ENCODE results near the gene GRIN2B.

GRIN2B gene

GRCh38 chr12:13981296-13981962 lies at the start of gene GRIN2B:
Gene GRIN2B, minus strand, starts transcription at chr12:13981602. Its CDS starts 115,394 bp downstream, at chr12:13866208.
- H3K27me3 ChIP-seq (ENCODE audit: control insufficient read depth in 5 of 5, insufficient read depth in 4 of 5, low read length in 5 of 5): peaks cover 0 to 25% (median 10%) of the 10 kb centered on the region in 5 donors
- H3K4me3 ChIP-seq (ENCODE audit: low read depth in 1 of 5, low read length in 5 of 5): peak within 1 kb of the TSS; percentile 58 to 85 (median 71)
- H3K36me3 ChIP-seq (ENCODE audit: control insufficient read depth in 5 of 5, insufficient read depth in 5 of 5, low read length in 5 of 5): no peaks in the 10 kb centered on the region
- H3K9me3 ChIP-seq (ENCODE audit: control insufficient read depth in 5 of 5, low read length in 5 of 5): no peaks in the 10 kb centered on the region
- H3K4me1 ChIP-seq (ENCODE audit: control insufficient read depth in 5 of 5, insufficient read depth in 5 of 5, low read length in 5 of 5): peaks cover 2 to 22% (median 17%) of the 10 kb centered on the region in 5 donors
- H3K27ac ChIP-seq (ENCODE audit: low read depth, low read length): no peak within 1 kb of the TSS
- H3K9ac ChIP-seq (ENCODE audit: low read length in 5 of 5): peak within 1 kb of the TSS in 2 of 5 donors; percentile 16 to 65

- Histone ChIP-seq H3K27me3 (ENCODE audit: control insufficient read depth in 5 of 5, insufficient read depth in 4 of 5, low read length in 5 of 5) (no peaks in the 10 kb centered on the region), H3K27ac (ENCODE audit: low read depth, low read length) (no peak overlapping the region), H3K4me1 (ENCODE audit: control insufficient read depth in 5 of 5, insufficient read depth in 5 of 5, low read length in 5 of 5) (no peaks in the 10 kb centered on the region), H3K4me3 (ENCODE audit: low read depth in 1 of 5, low read length in 5 of 5) (no peak overlapping the region), H3K36me3 (ENCODE audit: control insufficient read depth in 5 of 5, insufficient read depth in 5 of 5, low read length in 5 of 5) (no peaks in the 10 kb centered on the region), H3K9ac (ENCODE audit: low read length in 5 of 5) (no peak overlapping the region), H3K9me3 (ENCODE audit: control insufficient read depth in 5 of 5, low read length in 5 of 5) (peaks cover 0 to under 1% (median 0%) of the 10 kb centered on the region in 5 donors)
Measured at GRCh38 chr12:14026537-14026936, 45.1 kb upstream of the GRIN2B start.

DNA sequence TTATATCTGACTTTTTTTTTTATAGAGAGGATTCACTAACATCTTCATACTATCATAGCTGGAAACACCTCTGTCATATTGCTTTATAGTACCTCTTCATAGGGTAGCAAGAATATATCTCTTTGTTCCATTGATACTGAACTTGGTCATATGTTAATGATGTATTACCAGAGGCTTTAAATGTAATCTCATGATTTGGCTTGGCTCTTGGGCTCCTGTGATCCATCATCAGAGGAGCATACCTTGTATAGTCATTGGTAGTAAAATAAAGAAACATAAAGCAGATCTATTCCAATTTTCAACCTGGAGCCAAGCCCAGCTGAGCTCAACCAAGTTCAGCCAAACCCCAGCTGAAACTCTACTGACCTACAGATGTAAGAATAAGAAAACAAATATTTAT lies 43.2 kb upstream of the GRIN2B start:
- Histone ChIP-seq H3K9ac (ENCODE audit: low read length in 5 of 5) (no peak overlapping the region), H3K4me3 (ENCODE audit: low read depth in 1 of 5, low read length in 5 of 5) (no peak overlapping the region), H3K27me3 (ENCODE audit: control insufficient read depth in 5 of 5, insufficient read depth in 4 of 5, low read length in 5 of 5) (no peaks in the 10 kb centered on the region), H3K4me1 (ENCODE audit: control insufficient read depth in 5 of 5, insufficient read depth in 5 of 5, low read length in 5 of 5) (no peaks in the 10 kb centered on the region), H3K27ac (ENCODE audit: low read depth, low read length) (no peak overlapping the region), H3K36me3 (ENCODE audit: control insufficient read depth in 5 of 5, insufficient read depth in 5 of 5, low read length in 5 of 5) (no peaks in the 10 kb centered on the region), H3K9me3 (ENCODE audit: control insufficient read depth in 5 of 5, low read length in 5 of 5) (no peaks in the 10 kb centered on the region)

DNA sequence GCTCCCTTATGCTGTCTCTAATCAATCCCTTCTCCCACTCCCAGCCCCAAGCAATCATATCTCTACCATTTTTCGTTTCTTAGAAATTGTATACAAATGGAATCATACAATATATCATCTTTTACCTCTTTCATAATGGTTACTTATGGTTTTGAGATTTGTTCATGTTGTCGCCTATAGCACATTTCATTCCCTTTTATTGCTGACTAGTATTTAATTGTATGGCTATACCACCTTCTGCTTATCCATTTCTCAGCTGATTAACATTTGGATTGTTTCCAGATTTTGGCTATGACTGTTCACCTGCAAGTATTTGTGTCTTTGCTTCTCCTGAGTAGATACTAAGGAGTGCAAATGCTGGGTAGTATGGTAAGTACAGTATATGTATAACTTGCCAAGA lies 36.7 kb upstream of the GRIN2B start:
- Histone ChIP-seq H3K9ac (ENCODE audit: low read length in 5 of 5) (no peak overlapping the region), H3K9me3 (ENCODE audit: control insufficient read depth in 5 of 5, low read length in 5 of 5) (peaks cover 0 to 1% (median 0%) of the 10 kb centered on the region in 5 donors), H3K36me3 (ENCODE audit: control insufficient read depth in 5 of 5, insufficient read depth in 5 of 5, low read length in 5 of 5) (no peaks in the 10 kb centered on the region), H3K4me1 (ENCODE audit: control insufficient read depth in 5 of 5, insufficient read depth in 5 of 5, low read length in 5 of 5) (no peaks in the 10 kb centered on the region), H3K4me3 (ENCODE audit: low read depth in 1 of 5, low read length in 5 of 5) (no peak overlapping the region), H3K27ac (ENCODE audit: low read depth, low read length) (no peak overlapping the region), H3K27me3 (ENCODE audit: control insufficient read depth in 5 of 5, insufficient read depth in 4 of 5, low read length in 5 of 5) (no peaks in the 10 kb centered on the region)

- H3K27ac ChIP-seq (ENCODE audit: low read depth, low read length): no peak overlapping the region
- no peak overlapping the region for H3K4me3 ChIP-seq (ENCODE audit: low read depth in 1 of 5, low read length in 5 of 5)
- no peak overlapping the region for H3K9ac ChIP-seq (ENCODE audit: low read length in 5 of 5)
- H3K27me3 ChIP-seq (ENCODE audit: control insufficient read depth in 5 of 5, insufficient read depth in 4 of 5, low read length in 5 of 5): no peaks in the 10 kb centered on the region
- peaks cover 0 to 10% (median 0%) of the 10 kb centered on the region in 5 donors for H3K4me1 ChIP-seq (ENCODE audit: control insufficient read depth in 5 of 5, insufficient read depth in 5 of 5, low read length in 5 of 5)
- peaks cover 0 to 5% (median 0%) of the 10 kb centered on the region in 5 donors for H3K9me3 ChIP-seq (ENCODE audit: control insufficient read depth in 5 of 5, low read length in 5 of 5)
- no peaks in the 10 kb centered on the region for H3K36me3 ChIP-seq (ENCODE audit: control insufficient read depth in 5 of 5, insufficient read depth in 5 of 5, low read length in 5 of 5)
Measured at GRCh38 chr12:14010989-14011388, 29.6 kb upstream of the GRIN2B start.

DNA sequence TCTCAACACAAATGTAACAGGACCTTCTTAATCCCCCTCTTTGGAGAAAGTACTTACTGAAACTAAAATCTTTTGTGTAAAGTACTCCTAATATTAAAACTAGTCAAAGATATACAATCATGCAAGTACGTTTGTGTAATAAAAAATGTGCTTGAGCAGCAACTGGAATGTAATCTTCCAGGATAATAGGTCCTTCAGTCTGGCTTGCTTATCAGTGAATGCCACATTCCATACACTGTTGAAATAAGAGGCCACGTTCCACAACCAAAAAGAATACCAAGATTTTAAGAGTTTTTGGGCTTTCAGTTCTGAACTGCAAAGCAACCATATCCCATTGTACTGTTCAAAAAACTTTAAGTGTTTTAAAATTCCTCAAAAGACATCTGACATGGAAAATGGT lies 26.2 kb upstream of the GRIN2B start:
- H3K4me1 ChIP-seq (ENCODE audit: control insufficient read depth in 5 of 5, insufficient read depth in 5 of 5, low read length in 5 of 5): peaks cover 0 to 10% (median 0%) of the 10 kb centered on the region in 5 donors
- peaks cover 0 to under 1% (median 0%) of the 10 kb centered on the region in 5 donors for H3K9me3 ChIP-seq (ENCODE audit: control insufficient read depth in 5 of 5, low read length in 5 of 5)
- no peak overlapping the region for H3K9ac ChIP-seq (ENCODE audit: low read length in 5 of 5)
- no peak overlapping the region for H3K27ac ChIP-seq (ENCODE audit: low read depth, low read length)
- no peaks in the 10 kb centered on the region for H3K36me3 ChIP-seq (ENCODE audit: control insufficient read depth in 5 of 5, insufficient read depth in 5 of 5, low read length in 5 of 5)
- no peaks in the 10 kb centered on the region for H3K27me3 ChIP-seq (ENCODE audit: control insufficient read depth in 5 of 5, insufficient read depth in 4 of 5, low read length in 5 of 5)
- no peak overlapping the region for H3K4me3 ChIP-seq (ENCODE audit: low read depth in 1 of 5, low read length in 5 of 5)

GRCh38 chr12:13992585-13992984 lies 11.2 kb upstream of the GRIN2B start:
- Histone ChIP-seq H3K4me3 (ENCODE audit: low read depth in 1 of 5, low read length in 5 of 5) (no peak overlapping the region), H3K27me3 (ENCODE audit: control insufficient read depth in 5 of 5, insufficient read depth in 4 of 5, low read length in 5 of 5) (no peaks in the 10 kb centered on the region), H3K27ac (ENCODE audit: low read depth, low read length) (no peak overlapping the region), H3K36me3 (ENCODE audit: control insufficient read depth in 5 of 5, insufficient read depth in 5 of 5, low read length in 5 of 5) (no peaks in the 10 kb centered on the region), H3K9me3 (ENCODE audit: control insufficient read depth in 5 of 5, low read length in 5 of 5) (no peaks in the 10 kb centered on the region), H3K9ac (ENCODE audit: low read length in 5 of 5) (no peak overlapping the region), H3K4me1 (ENCODE audit: control insufficient read depth in 5 of 5, insufficient read depth in 5 of 5, low read length in 5 of 5) (no peaks in the 10 kb centered on the region)

- no peaks in the 10 kb centered on the region for H3K9me3 ChIP-seq (ENCODE audit: control insufficient read depth in 5 of 5, low read length in 5 of 5)
- no peaks in the 10 kb centered on the region for H3K27me3 ChIP-seq (ENCODE audit: control insufficient read depth in 5 of 5, insufficient read depth in 4 of 5, low read length in 5 of 5)
- H3K9ac ChIP-seq (ENCODE audit: low read length in 5 of 5): no peak overlapping the region
- H3K36me3 ChIP-seq (ENCODE audit: control insufficient read depth in 5 of 5, insufficient read depth in 5 of 5, low read length in 5 of 5): no peaks in the 10 kb centered on the region
- H3K4me3 ChIP-seq (ENCODE audit: low read depth in 1 of 5, low read length in 5 of 5): no peak overlapping the region
- no peaks in the 10 kb centered on the region for H3K4me1 ChIP-seq (ENCODE audit: control insufficient read depth in 5 of 5, insufficient read depth in 5 of 5, low read length in 5 of 5)
- H3K27ac ChIP-seq (ENCODE audit: low read depth, low read length): no peak overlapping the region
Measured at GRCh38 chr12:13992106-13992505, 10.7 kb upstream of the GRIN2B start.

DNA sequence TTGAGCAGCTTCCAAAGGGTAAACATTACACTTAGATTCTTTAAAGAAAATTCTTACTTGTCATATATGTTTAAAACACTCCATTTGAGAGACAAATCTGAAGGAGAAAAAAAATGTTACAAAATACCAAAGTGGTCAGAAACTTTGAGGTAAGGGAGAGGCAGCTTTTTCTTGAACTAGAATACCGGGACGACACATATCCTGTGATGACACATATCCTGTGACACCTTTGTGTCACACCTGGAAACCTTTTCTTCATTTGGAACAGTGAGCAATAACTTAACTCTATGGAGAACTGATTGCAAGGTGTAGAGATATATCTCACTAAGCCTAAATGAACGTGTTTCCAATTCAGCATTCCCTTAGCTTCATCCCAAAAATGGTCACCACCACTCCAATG lies 4.6 kb upstream of the GRIN2B start:
- H3K36me3 ChIP-seq (ENCODE audit: control insufficient read depth in 5 of 5, insufficient read depth in 5 of 5, low read length in 5 of 5): no peaks in the 10 kb centered on the region
- peaks cover 0 to 11% (median 7%) of the 10 kb centered on the region in 5 donors for H3K4me1 ChIP-seq (ENCODE audit: control insufficient read depth in 5 of 5, insufficient read depth in 5 of 5, low read length in 5 of 5)
- H3K9ac ChIP-seq (ENCODE audit: low read length in 5 of 5): no peak overlapping the region
- H3K9me3 ChIP-seq (ENCODE audit: control insufficient read depth in 5 of 5, low read length in 5 of 5): no peaks in the 10 kb centered on the region
- H3K4me3 ChIP-seq (ENCODE audit: low read depth in 1 of 5, low read length in 5 of 5): no peak overlapping the region
- peaks cover 0 to 12% (median 5%) of the 10 kb centered on the region in 5 donors for H3K27me3 ChIP-seq (ENCODE audit: control insufficient read depth in 5 of 5, insufficient read depth in 4 of 5, low read length in 5 of 5)
- no peak overlapping the region for H3K27ac ChIP-seq (ENCODE audit: low read depth, low read length)

DNA sequence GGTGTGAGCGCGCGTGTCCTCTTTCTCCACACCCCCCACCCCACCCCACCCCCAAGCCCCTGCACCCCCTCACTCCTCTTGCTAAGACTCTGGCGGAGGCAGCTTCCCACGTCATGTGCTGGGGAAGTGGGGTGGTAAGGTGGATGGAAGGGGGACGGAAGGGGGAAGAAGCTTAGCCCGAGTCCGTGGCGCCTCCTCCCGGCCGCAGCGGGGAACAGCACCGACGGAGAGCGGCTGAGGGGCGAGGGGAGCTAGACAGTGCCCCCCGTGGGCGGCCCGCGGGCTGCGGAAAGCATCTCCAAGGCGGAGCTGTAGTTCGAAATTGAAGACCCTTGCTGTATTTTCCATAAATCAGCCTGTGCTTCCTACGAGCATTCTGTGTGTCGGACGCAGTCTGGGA lies 588 bp upstream of the GRIN2B start:
- peak overlapping the region; percentile 58 to 73 (median 71) for H3K4me3 ChIP-seq (ENCODE audit: low read depth in 1 of 5, low read length in 5 of 5)
- no peak overlapping the region for H3K9ac ChIP-seq (ENCODE audit: low read length in 5 of 5)
- peaks cover 2 to 22% (median 17%) of the 10 kb centered on the region in 5 donors for H3K4me1 ChIP-seq (ENCODE audit: control insufficient read depth in 5 of 5, insufficient read depth in 5 of 5, low read length in 5 of 5)
- peaks cover 0 to 25% (median 10%) of the 10 kb centered on the region in 5 donors for H3K27me3 ChIP-seq (ENCODE audit: control insufficient read depth in 5 of 5, insufficient read depth in 4 of 5, low read length in 5 of 5)
- H3K27ac ChIP-seq (ENCODE audit: low read depth, low read length): no peak overlapping the region
- no peaks in the 10 kb centered on the region for H3K9me3 ChIP-seq (ENCODE audit: control insufficient read depth in 5 of 5, low read length in 5 of 5)
- H3K36me3 ChIP-seq (ENCODE audit: control insufficient read depth in 5 of 5, insufficient read depth in 5 of 5, low read length in 5 of 5): no peaks in the 10 kb centered on the region

Measured in subcutaneous abdominal adipose tissue (tissue), 5 donors.